Kidney (tissue), 14 donors: ENCODE results near the gene AGAP5. TPM values are rescaled to one million over a fixed set of nuclear protein-coding genes. Genes with fewer than 3 reads are reported as not detected.

ENCODE experiments used
- DNase-seq, 5 donors: peaks; one replicate each; pipeline ENCODE4 v3.0.0-alpha.2; 2013 to 2020
- FAIRE-seq: peaks from 2 replicates; lab custom pipeline; 2012; peaks lifted over from hg19 to GRCh38; lab: Jason Lieb, UNC
- H3K27ac ChIP-seq, 2 donors: one replicate each; pipeline ENCODE4 v1.7.0; 2013; ENCODE audit warnings: low read depth in 2 of 2, low read length in 2 of 2, inconsistent platforms in 1 of 2
- H3K27me3 ChIP-seq: one replicate; pipeline ENCODE4 v1.7.1; 2013; ENCODE audit warnings: low read length, inconsistent platforms; ENCODE audit not compliant: control insufficient read depth, insufficient read depth
- H3K36me3 ChIP-seq, 3 donors: one replicate each; pipeline versions ENCODE4 v1.7.0 to v1.7.1; 2013; ENCODE audit warnings: low read length in 3 of 3, control low read depth in 1 of 3, inconsistent platforms in 1 of 3; ENCODE audit not compliant: insufficient read depth in 3 of 3, control insufficient read depth in 2 of 3
- H3K4me1 ChIP-seq, 3 donors: one replicate each; pipeline versions ENCODE4 v1.7.0 to v1.7.1; 2013; ENCODE audit warnings: low read length in 3 of 3, inconsistent platforms in 1 of 3, low read depth in 1 of 3; ENCODE audit not compliant: control insufficient read depth in 2 of 3, insufficient read depth in 2 of 3
- H3K4me3 ChIP-seq, 3 donors: one replicate each; pipeline versions ENCODE4 v1.7.0 to v1.8.1; 2013; ENCODE audit warnings: low read length in 3 of 3, control low read depth in 1 of 3, inconsistent platforms in 1 of 3
- H3K9ac ChIP-seq, 3 donors: one replicate each; pipeline versions ENCODE4 v1.7.0 to v1.7.1; 2013; ENCODE audit warnings: low read length in 3 of 3, control low read depth in 1 of 3, inconsistent platforms in 1 of 3
- H3K9me3 ChIP-seq, 3 donors: one replicate each; pipeline versions ENCODE4 v1.7.0 to v1.7.1; 2013; ENCODE audit warnings: low read length in 3 of 3, control low read depth in 1 of 3, inconsistent platforms in 1 of 3; ENCODE audit not compliant: control insufficient read depth in 2 of 3, insufficient read depth in 1 of 3
- intact Hi-C: fragments of 100-400 bp; cut with DNase I; formaldehyde crosslinking; loops from one replicate; pipeline ENCODE4 v1.11.1; 2022
- polyA plus RNA-seq: library from polyadenylated mRNA; stranded (reverse); fragments of 350-450 nt; fragmentation: Illumina TruSeq; extraction: RNeasy Lipid Tissue Mini Kit (QIAGEN cat#74804); gene quantifications from one replicate; pipeline ENCODE4 v1.2.3, GENCODE V29; 2014; ENCODE audit warnings: low read depth, low replicate concordance; ENCODE audit not compliant: insufficient read depth
- total RNA-seq: library from RNA; stranded (reverse); fragmentation: NEBNext Ultra II Directional; extraction: Animal tissue kit (Norgen Biotek cat#: 25700); gene quantifications from one replicate; pipeline ENCODE4 v1.2.1, GENCODE V29; 2021
- TF ChIP-seq, protein P1 (sequence below): IDR thresholded peaks from 3 replicates; pipeline ENCODE4 v1.5.1; 2012; ENCODE audit warnings: mild to moderate bottlenecking, moderate library complexity, borderline replicate concordance; ENCODE audit not compliant: insufficient read depth; ENCODE audit errors: extremely low read depth
- donor health status: control.
- donor health status: control.
- donor health status: control.
- donor health status: control.
- donor health status: control.
- donor health status: DM: yes; HTN: yes; CAD: no.
- donor health status: Normal renal cell carcinoma (clear cell type).

The AGAP5 gene
- total and polyA plus RNA-seq, 2 donors from 2014 or later: 3.8 to 9.9 TPM

DNA sequence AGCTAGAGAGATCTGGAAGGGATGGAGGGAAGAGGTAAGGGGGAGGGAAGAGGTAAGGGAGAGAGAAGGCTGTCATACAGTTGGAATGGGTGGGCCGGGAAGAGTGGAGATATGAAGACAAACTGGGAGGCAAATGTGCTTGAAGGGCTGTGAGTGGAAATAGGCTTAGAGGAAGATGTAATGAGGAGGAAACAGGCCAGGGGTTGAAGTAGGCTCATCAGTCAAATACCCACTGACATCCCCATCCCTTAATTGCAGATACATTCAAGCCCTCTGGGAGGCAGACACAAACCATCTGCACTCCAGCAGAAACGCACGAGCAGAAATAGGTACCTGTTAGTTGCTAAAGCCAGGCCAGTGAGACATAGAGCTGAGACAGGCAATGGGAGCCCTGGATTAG, 44.2 kb downstream of the AGAP5 start:
- intact Hi-C loops: no loop called here

DNA sequence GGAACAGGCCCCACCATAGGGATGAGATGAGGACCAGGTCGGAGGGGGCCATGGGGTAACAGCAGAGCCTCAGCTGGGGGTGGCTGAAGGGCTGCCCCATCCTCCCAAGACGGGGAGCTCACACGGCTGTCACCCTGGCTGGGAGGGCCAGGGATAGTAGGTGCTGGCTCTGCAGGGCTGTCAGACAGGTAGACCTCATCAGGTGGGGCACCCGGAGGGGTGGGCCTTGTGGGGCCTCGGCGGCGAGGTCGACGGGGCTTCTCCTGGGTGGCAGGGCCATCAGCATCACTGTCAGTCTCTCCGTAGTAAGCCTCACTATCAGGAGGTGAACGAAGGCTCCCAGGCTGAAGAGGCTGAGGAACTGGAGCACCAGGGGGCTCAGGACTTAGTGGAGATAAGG, 44.7 kb downstream of the AGAP5 start:
- Histone ChIP-seq H3K9ac (no peak overlapping the region), H3K36me3 (no peaks in the 10 kb centered on the region), H3K27me3 (no peaks in the 10 kb centered on the region), H3K9me3 (no peaks in the 10 kb centered on the region), H3K4me3 (no peak overlapping the region), H3K4me1 (peaks cover 0 to 2% (median 0%) of the 10 kb centered on the region in 3 donors), H3K27ac (no peak overlapping the region)
- FAIRE-seq (no peak), DNase-seq (no peak)
- TF ChIP-seq, protein P1, sequence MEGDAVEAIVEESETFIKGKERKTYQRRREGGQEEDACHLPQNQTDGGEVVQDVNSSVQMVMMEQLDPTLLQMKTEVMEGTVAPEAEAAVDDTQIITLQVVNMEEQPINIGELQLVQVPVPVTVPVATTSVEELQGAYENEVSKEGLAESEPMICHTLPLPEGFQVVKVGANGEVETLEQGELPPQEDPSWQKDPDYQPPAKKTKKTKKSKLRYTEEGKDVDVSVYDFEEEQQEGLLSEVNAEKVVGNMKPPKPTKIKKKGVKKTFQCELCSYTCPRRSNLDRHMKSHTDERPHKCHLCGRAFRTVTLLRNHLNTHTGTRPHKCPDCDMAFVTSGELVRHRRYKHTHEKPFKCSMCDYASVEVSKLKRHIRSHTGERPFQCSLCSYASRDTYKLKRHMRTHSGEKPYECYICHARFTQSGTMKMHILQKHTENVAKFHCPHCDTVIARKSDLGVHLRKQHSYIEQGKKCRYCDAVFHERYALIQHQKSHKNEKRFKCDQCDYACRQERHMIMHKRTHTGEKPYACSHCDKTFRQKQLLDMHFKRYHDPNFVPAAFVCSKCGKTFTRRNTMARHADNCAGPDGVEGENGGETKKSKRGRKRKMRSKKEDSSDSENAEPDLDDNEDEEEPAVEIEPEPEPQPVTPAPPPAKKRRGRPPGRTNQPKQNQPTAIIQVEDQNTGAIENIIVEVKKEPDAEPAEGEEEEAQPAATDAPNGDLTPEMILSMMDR: no peak
- intact Hi-C loops: no loop called here

More for the DNA sequence above, 44.2 kb downstream of the AGAP5 start:
- H3K4me3 ChIP-seq: no peak overlapping the region
- no peaks in the 10 kb centered on the region for H3K9me3 ChIP-seq
- no peak for FAIRE-seq
- H3K27me3 ChIP-seq: no peaks in the 10 kb centered on the region
- no peak overlapping the region for H3K27ac ChIP-seq
- TF ChIP-seq, protein P1: no peak
- H3K4me1 ChIP-seq: no peaks in the 10 kb centered on the region
- no peak for DNase-seq
- no peak overlapping the region for H3K9ac ChIP-seq
- H3K36me3 ChIP-seq: no peaks in the 10 kb centered on the region

DNA sequence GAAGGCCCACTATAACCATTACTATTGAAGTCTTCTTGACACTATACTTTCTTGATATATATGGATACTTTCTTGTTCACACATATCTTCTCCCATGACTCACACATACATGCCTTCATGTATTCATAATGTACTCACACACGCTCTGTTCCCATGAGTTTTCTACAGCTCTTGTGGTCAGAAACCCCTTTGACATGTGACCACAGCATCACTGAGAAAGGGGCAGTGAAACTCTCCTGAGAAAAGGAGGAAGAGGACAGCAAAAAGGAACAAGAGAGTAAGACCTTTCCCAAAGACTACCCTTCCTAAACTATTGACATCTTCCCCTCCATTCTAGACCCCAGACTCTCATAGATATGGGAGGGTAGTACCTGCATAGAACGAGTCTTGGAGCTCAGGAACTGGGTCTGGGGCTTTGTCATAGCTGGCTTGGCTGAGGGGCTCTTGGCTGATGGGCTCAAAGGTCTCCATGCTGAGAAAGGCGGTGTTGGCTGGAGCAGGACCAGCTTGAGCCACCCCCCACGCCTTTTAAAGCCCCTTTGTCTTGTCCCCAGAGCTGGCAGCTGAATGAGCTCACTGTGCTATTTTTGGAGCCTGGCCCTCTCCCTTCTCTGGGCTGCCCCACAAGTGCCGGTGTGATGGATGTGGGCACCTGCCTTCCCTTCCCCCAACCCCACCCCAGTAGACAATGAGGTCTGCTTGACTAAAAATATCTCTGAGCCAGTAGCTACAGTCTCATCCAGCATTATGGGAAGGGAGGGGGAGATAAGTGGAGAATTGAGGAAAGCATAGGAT, 47.2 kb downstream of the AGAP5 start:
- peaks cover 0 to 2% (median 0%) of the 10 kb centered on the region in 3 donors for H3K4me1 ChIP-seq
- no peaks in the 10 kb centered on the region for H3K27me3 ChIP-seq
- no peaks in the 10 kb centered on the region for H3K9me3 ChIP-seq
- no peak overlapping the region for H3K27ac ChIP-seq
- no peak overlapping the region for H3K9ac ChIP-seq
- intact Hi-C loops: no loop called here
- TF ChIP-seq, protein P1: no peak
- no peak overlapping the region for H3K4me3 ChIP-seq
- no peaks in the 10 kb centered on the region for H3K36me3 ChIP-seq
- DNase-seq (no peak), FAIRE-seq (no peak)
